HG02798 (cell line): ENCODE data around the gene ATP1B3.
A peak's percentile ranks its signal among the peaks of the same experiment; 100 is the strongest.
"Not testable (repeated sequence)": the region's sequence is repeated elsewhere in the genome, so short reads cannot be mapped to it uniquely, and the experiment has no call there.

Experiments
- ATAC-seq: cut with Tn5 transposase; IDR thresholded peaks from one replicate; pipeline ENCODE4 v1.9.1; 2021; ENCODE audit warnings: mild to moderate bottlenecking; ENCODE audit not compliant: unreplicated experiment, poor library complexity

ATP1B3 gene

GRCh38 chr3:141876381-141876890 lies at the start of gene ATP1B3:
ATP1B3 (plus strand) TSS chr3:141876643; CDS start chr3:141876802, 159 bp downstream.
- peak; percentile 83 for ATAC-seq

- no peak for ATAC-seq
Measured at GRCh38 chr3:141828487-141828886, 48.0 kb upstream of the ATP1B3 start.

GRCh38 chr3:141828890-141829289 lies 47.6 kb upstream of the ATP1B3 start:
- ATAC-seq = no peak

GRCh38 chr3:141830508-141830907 lies 45.9 kb upstream of the ATP1B3 start:
- no peak for ATAC-seq

GRCh38 chr3:141834292-141834691 lies 42.2 kb upstream of the ATP1B3 start:
- ATAC-seq = no peak

- ATAC-seq = no peak
Measured at GRCh38 chr3:141835557-141836229, 40.8 kb upstream of the ATP1B3 start.

GRCh38 chr3:141839389-141839788 lies 37.1 kb upstream of the ATP1B3 start:
- ATAC-seq = no peak

GRCh38 chr3:141840737-141841544 lies 35.5 kb upstream of the ATP1B3 start:
- no peak for ATAC-seq

GRCh38 chr3:141844108-141844507 lies 32.3 kb upstream of the ATP1B3 start:
- no peak for ATAC-seq

GRCh38 chr3:141844812-141845211 lies 31.6 kb upstream of the ATP1B3 start:
- ATAC-seq = no peak

GRCh38 chr3:141845407-141846049 lies 30.9 kb upstream of the ATP1B3 start:
- ATAC-seq = no peak

GRCh38 chr3:141846050-141846433 lies 30.4 kb upstream of the ATP1B3 start:
- no peak for ATAC-seq

GRCh38 chr3:141848159-141848748 lies 28.2 kb upstream of the ATP1B3 start:
- ATAC-seq = not testable (repeated sequence)

- ATAC-seq = no peak
Measured at GRCh38 chr3:141849056-141849815, 27.2 kb upstream of the ATP1B3 start.

- ATAC-seq = no peak
Measured at GRCh38 chr3:141851411-141851810, 25.0 kb upstream of the ATP1B3 start.

GRCh38 chr3:141853081-141853601 lies 23.3 kb upstream of the ATP1B3 start:
- no peak for ATAC-seq

GRCh38 chr3:141853629-141854168 lies 22.7 kb upstream of the ATP1B3 start:
- no peak for ATAC-seq

GRCh38 chr3:141854599-141854998 lies 21.8 kb upstream of the ATP1B3 start:
- no peak for ATAC-seq

- no peak for ATAC-seq
Measured at GRCh38 chr3:141858312-141858711, 18.1 kb upstream of the ATP1B3 start.
